HepG2 (cell line): ENCODE results near the gene LUZP1. TPM values are rescaled to one million over a fixed set of nuclear protein-coding genes. Genes with fewer than 3 reads are reported as not detected.

ENCODE experiments used
- ATAC-seq: fragments of 200-7000 bp; cut with Tn5 transposase; 3 replicates; pipeline ENCODE4 v1.9.1; 2020; ENCODE audit warnings: mild to moderate bottlenecking, moderate library complexity
- BruUV-seq: library from RNA; stranded (reverse); fragments of 400-500 nt; replicated peaks from 2 replicates; lab custom pipeline; 2021; lab: Mats Ljungman, UMichigan
- CTCF ChIA-PET: fragments of 300-600 bp; formaldehyde crosslinking; extraction: SDS; loops from one replicate; lab custom pipeline; 2021; ENCODE audit warnings: low total read pairs, inconsistent platforms, low intra/inter-chr PET ratio; lab: Yijun Ruan, JAX
- POLR2A ChIA-PET: fragments of 350-600 bp; sonication (Branson Sonifier 250); formaldehyde crosslinking; loops from one replicate; lab custom pipeline; 2020; ENCODE audit warnings: antibody characterized with exemption, inconsistent platforms; lab: Yijun Ruan, JAX
- DNase-seq: peaks from one replicate; pipeline ENCODE4 v3.0.0-alpha.2; 2015; ENCODE audit warnings: low spot score
- FAIRE-seq: peaks from 3 replicates; lab custom pipeline; 2011; peaks lifted over from hg19 to GRCh38; lab: Jason Lieb, UNC
- H2AFZ ChIP-seq: one replicate; pipeline ENCODE4 v1.6.1; 2011; ENCODE audit warnings: low read length, inconsistent platforms
- H3K27ac ChIP-seq: fragments of 300-600 bp; 3 replicates; pipeline ENCODE4 v1.8.0; 2011; ENCODE audit warnings: mixed run types, mild to moderate bottlenecking, mixed read lengths, low read length, inconsistent platforms; ENCODE audit not compliant: insufficient read depth; ENCODE audit errors: extremely low read length
- H3K27me3 ChIP-seq, 2 experiments: fragments of 200-600 bp in 1 of 2; 2 replicates in 1 of 2; 3 replicates in 1 of 2; pipeline versions ENCODE4 v1.6.0 to v1.8.0; 2011; ENCODE audit warnings: low read length in 2 of 2, mild to moderate bottlenecking in 2 of 2, moderate library complexity in 2 of 2, inconsistent platforms in 1 of 2; ENCODE audit not compliant: insufficient read depth in 2 of 2, control insufficient read depth in 1 of 2
- H3K36me3 ChIP-seq, 2 experiments: fragments of 200-600 bp in 1 of 2; replicated peaks in 1 of 2; 2 replicates in 1 of 2; 3 replicates in 1 of 2; pipeline versions ENCODE4 v1.5.1 to v1.8.0; 2011; ENCODE audit warnings: low read length in 2 of 2, inconsistent platforms in 1 of 2; ENCODE audit not compliant: insufficient read depth in 2 of 2, control insufficient read depth in 1 of 2
- H3K4me1 ChIP-seq: 2 replicates; pipeline ENCODE4 v1.5.1; 2012; ENCODE audit warnings: low read length, inconsistent platforms; ENCODE audit not compliant: insufficient read depth
- H3K4me2 ChIP-seq: 2 replicates; pipeline ENCODE4 v1.6.0; 2011; ENCODE audit warnings: low read depth, low read length, inconsistent platforms
- H3K4me3 ChIP-seq, 3 experiments: fragments of 200-600 bp in 1 of 3; sonication (generic), shearing (Covaris generic) in 1 of 3; replicated peaks in 1 of 3; 2 replicates each; pipeline ENCODE4 v1.5.1; 2011 to 2016; ENCODE audit warnings: low read length in 3 of 3, inconsistent platforms in 2 of 3, low read depth in 2 of 3, mild to moderate bottlenecking in 2 of 3, control low read depth in 1 of 3, mixed read lengths in 1 of 3; ENCODE audit not compliant: insufficient read depth in 1 of 3
- H3K79me2 ChIP-seq: one replicate; pipeline ENCODE4 v1.6.1; 2011; ENCODE audit warnings: low read length, inconsistent platforms; ENCODE audit not compliant: insufficient read depth
- H3K9ac ChIP-seq: 2 replicates; pipeline ENCODE4 v1.6.0; 2011; ENCODE audit warnings: mild to moderate bottlenecking, low read depth, low read length, inconsistent platforms; ENCODE audit not compliant: insufficient read depth
- H3K9me3 ChIP-seq: 2 replicates; pipeline ENCODE4 v1.5.1; 2012; ENCODE audit warnings: mild to moderate bottlenecking, low read length
- H4K20me1 ChIP-seq: 2 replicates; pipeline ENCODE4 v1.6.0; 2011; ENCODE audit warnings: inconsistent platforms, mild to moderate bottlenecking, low read length, moderate library complexity; ENCODE audit not compliant: insufficient read depth
- BRCA1 ChIP-seq: sonication (generic); formaldehyde crosslinking; IDR thresholded peaks from 2 replicates; pipeline ENCODE4 v1.4.0; 2020; ENCODE audit warnings: missing genetic modification reagents
- DNMT3B ChIP-seq: conservative IDR thresholded peaks from 2 replicates; pipeline ENCODE4 v1.6.1; 2016; ENCODE audit warnings: missing biosample characterization, control low read depth
- KIAA2018 ChIP-seq: sonication (generic); formaldehyde crosslinking; IDR thresholded peaks from 2 replicates; pipeline ENCODE4 v1.5.0; 2020; ENCODE audit warnings: mild to moderate bottlenecking, missing genetic modification reagents, borderline replicate concordance
- MLXIP ChIP-seq: sonication (generic); formaldehyde crosslinking; IDR thresholded peaks from 2 replicates; pipeline ENCODE4 v1.9.0; 2021; ENCODE audit warnings: missing genetic modification reagents, borderline replicate concordance
- POGZ ChIP-seq: sonication (generic); formaldehyde crosslinking; IDR thresholded peaks from 2 replicates; pipeline ENCODE4 v1.4.0; 2020; ENCODE audit warnings: mild to moderate bottlenecking, missing genetic modification reagents
- SIX1 ChIP-seq: sonication (generic); formaldehyde crosslinking; IDR thresholded peaks from 2 replicates; pipeline ENCODE4 v1.4.0; 2020; ENCODE audit warnings: missing genetic modification reagents, borderline replicate concordance
- STAG1 ChIP-seq: sonication (generic); formaldehyde crosslinking; IDR thresholded peaks from 2 replicates; pipeline ENCODE4 v1.4.0; 2020; ENCODE audit warnings: missing genetic modification reagents
- ZBTB43 ChIP-seq: sonication (generic); formaldehyde crosslinking; conservative IDR thresholded peaks from 2 replicates; pipeline ENCODE4 v1.4.0; 2020; ENCODE audit warnings: missing genetic modification reagents
- ZFY ChIP-seq: sonication (generic); formaldehyde crosslinking; IDR thresholded peaks from 2 replicates; pipeline ENCODE4 v1.4.0; 2020; ENCODE audit warnings: missing genetic modification reagents
- WGBS: methylation state at CpG from one replicate; pipeline ENCODE4 v1.1.6; 2017; ENCODE audit warnings: low lambda C conversion rate; 5-methylcytosine and 5-hydroxymethylcytosine counted together
- in situ Hi-C: cut with HindIII; loops from 2 replicates; pipeline ENCODE4 v1.10.0; 2017; ENCODE audit warnings: low pct_unique_long_range_greater_than_20kb; ENCODE audit not compliant: extremely low pct_ligation_motif_present
- intact Hi-C: fragments of 100-400 bp; cut with micrococcal nuclease; formaldehyde crosslinking; loops from one replicate; pipeline ENCODE4 v1.10.0; 2022; ENCODE audit not compliant: unreplicated experiment
- polyA plus RNA-seq, 8 experiments: library from polyadenylated mRNA; depleted of rRNA in 3 of 8; stranded (reverse) in 7 of 8; unstranded in 1 of 8; fragments of >200 nt; fragmentation: Illumina TruSeq in 4 of 8; extraction: Trizol in 4 of 8; gene quantifications; 2 replicates each; pipeline versions ENCODE4 v1.2.1 to v1.2.3, GENCODE V29; 2011 to 2016; ENCODE audit warnings: low read depth in 4 of 8, missing spikeins in 1 of 8, mixed read lengths in 1 of 8; ENCODE audit not compliant: insufficient read depth in 1 of 8
- total RNA-seq, 5 experiments: library from RNA; depleted of rRNA; stranded (reverse); fragments of >200 nt; fragmentation: Illumina TruSeq; extraction: Trizol; gene quantifications; 2 replicates each; pipeline ENCODE4 v1.2.3, GENCODE V29; 2016; ENCODE audit warnings: low read depth in 1 of 5

LUZP1 gene
- total and polyA plus RNA-seq, 2 of the 13 experiments (the other 11 are each of a cell fraction or from before 2014, with no cell fraction given): 6.9 to 12.7 TPM

- Histone ChIP-seq H3K9me3 (no peaks in the 10 kb centered on the region), H3K27ac (no peak overlapping the region), H3K4me3 (no peak overlapping the region), H3K9ac (no peak overlapping the region), H2AFZ (no peak overlapping the region), H3K4me1 (peaks cover 38% of the 10 kb centered on the region), H3K4me2 (no peak overlapping the region), H3K27me3 (no peaks in the 10 kb centered on the region), H4K20me1 (peaks cover 4% of the 10 kb centered on the region), H3K36me3 (peaks cover 2 to 15% of the 10 kb centered on the region in 2 experiments; a peak in 3 of 5 replicates), H3K79me2 (peaks cover 3% of the 10 kb centered on the region)
- ChIA-PET POLR2A (interaction anchor here (0.7 to 1.1 kb wide), 2 partner anchors 81 kb away, joined by 3 to 5 read pairs; no protein-coding TSS in a partner anchor), CTCF (interaction anchor here (1.3 kb wide), 1 partner anchor 79 kb away, joined by 4 read pairs; no protein-coding TSS in a partner anchor)
- TF ChIP-seq SIX1 (CRISPR knock-in tag) (no peak), KIAA2018 (no peak), MLXIP (CRISPR knock-in tag) (no peak), BRCA1 (no peak), POGZ (CRISPR knock-in tag) (no peak), STAG1 (CRISPR knock-in tag) (no peak), DNMT3B (CRISPR knock-in tag) (no peak), ZBTB43 (CRISPR knock-in tag) (no peak), ZFY (CRISPR knock-in tag) (no peak)
- peak; percentile 4 for FAIRE-seq
- no peak for ATAC-seq
- BruUV-seq: no TSS peak
- 97% methylated on average over 10 of the region's 10 CpGs for WGBS
- in situ Hi-C loops (loop anchor here (10.0 kb wide), 1 partner anchor 172 kb away; no protein-coding TSS in a partner anchor), intact Hi-C loops (no loop called here)
- no peak for DNase-seq
Measured at GRCh38 chr1:23103001-23103889, 65.4 kb downstream of the LUZP1 start.
